AG09319 (cell line): ENCODE measurements around the gene RSPH3.

Experiments used
- DNase-seq: peaks from one replicate; pipeline ENCODE4 v3.0.0-alpha.2; 2010; ENCODE audit warnings: low read depth; ENCODE audit errors: extremely low read depth
- CTCF ChIP-seq: IDR thresholded peaks from 2 replicates; pipeline ENCODE4 v1.5.1; 2011; ENCODE audit warnings: low read depth, mild to moderate bottlenecking, inconsistent platforms, low read length, moderate library complexity

Gene RSPH3

GRCh38 chr6:158938811-158939254, 61.2 kb downstream of the RSPH3 start:
- DNase-seq, result no peak
- TF ChIP-seq CTCF, result no peak

DNA sequence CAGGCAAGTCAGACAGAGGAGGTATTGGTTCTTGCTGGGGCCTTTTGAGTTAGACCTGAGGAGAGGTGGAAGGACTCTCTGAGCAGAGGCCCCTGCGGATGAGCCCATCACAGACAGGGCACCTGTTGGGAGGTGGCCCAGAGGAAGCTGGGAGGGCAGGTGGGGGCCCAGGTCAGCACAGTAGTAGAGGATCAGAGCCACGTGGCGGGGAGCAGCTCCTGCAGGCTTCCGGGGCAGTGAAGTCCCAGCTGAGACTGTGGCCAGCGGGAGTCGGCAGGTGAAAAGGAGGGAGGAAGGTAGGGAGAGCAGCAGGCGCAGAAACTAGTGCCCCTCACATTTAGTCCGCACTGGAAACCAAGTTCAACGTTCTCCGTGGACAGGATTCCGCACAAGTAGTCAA, 61.8 kb downstream of the RSPH3 start:
- TF ChIP-seq CTCF, result no peak
- no peak for DNase-seq

DNA sequence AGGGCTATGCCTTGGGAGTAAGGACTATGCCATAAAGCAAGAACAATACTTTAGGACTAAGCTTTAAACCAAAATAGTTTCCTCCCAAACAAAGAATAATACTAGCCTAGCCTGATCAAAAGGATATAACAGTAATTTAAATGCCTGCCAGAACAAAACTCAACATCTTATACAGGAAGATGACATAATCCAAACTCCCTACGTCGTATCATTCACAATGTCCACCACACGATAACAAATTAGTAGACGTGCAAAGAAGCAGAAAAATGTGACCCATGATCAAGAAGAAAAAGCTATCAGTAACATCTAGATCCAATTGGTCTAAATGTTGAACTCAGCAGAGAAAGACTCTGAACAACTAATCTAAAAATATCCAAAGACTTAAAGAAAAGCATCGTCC, 65.8 kb downstream of the RSPH3 start:
- no peak for TF ChIP-seq CTCF
- DNase-seq, result no peak

DNA sequence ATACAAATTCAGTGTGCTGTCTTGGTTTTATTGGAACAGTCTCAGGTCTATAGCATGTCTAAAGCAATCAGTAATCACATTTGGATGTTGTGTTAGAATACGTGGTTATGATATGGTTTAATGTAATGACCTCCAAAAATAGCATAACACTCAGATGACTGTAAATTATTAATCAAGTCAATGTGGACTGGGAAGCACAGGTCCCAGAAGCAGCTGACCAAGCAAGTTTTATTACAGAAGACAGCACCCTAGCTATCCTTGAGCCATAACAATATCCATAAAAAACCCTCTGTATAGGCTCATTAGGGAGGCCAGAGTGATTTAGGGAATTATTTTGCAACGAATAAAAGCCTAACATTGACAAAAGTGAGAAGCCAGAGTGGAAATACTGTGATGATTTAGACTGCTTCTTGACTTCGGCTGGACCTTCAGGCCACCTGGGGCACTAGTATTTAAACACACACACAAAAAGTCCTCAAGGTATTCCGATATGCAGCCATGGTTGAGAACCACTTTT, 66.9 kb downstream of the RSPH3 start:
- no peak for DNase-seq
- no peak for TF ChIP-seq CTCF

DNA sequence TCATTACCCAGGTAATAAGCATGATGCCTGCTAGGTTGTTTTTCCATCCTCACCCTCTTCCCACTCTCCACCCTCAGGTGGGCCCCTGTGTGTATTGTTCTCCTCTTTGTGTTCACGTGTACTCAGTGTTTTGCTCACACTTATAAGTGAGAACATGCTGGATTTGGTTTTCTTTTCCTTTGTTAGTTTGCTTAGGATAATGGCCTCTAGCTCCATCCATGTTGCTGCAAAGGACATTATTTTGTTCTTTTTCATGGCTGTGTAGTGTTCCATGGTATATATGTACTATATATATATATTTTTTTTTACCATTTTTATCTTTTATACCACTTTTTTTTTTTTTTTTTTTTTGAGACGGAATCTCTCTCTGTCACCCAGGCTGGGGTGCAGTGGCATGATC, 71.9 kb downstream of the RSPH3 start:
- no peak for TF ChIP-seq CTCF
- DNase-seq, result no peak

DNA sequence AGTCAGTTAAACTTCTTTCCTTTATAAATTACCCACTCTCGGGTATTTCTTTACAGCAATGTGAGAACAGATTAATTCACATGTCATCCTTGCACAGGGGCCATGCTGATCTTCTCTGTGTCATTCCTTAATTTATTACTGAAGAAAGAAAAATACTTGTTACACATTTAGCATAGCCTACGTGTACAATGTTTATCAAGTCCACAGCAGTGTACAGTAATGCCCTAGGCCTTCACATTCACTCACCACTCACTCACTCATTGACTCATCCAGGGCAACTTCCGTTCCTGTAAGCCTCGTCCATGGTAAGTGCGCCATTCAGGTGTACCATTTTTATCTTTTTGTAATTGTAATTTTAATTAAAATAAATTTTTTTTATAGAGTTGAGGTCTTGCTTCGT, 73.6 kb downstream of the RSPH3 start:
- no peak for DNase-seq
- TF ChIP-seq CTCF, result no peak

GRCh38 chr6:158924499-158925455, 75.2 kb downstream of the RSPH3 start:
- no peak for DNase-seq
- no peak for TF ChIP-seq CTCF
